Fibroblast of villous mesenchyme (primary cell): ENCODE data around the gene TAGAP. TPM values are rescaled to one million over a fixed set of nuclear protein-coding genes. Genes with fewer than 3 reads are reported as not detected.
"Not testable (repeated sequence)": the region's sequence is repeated elsewhere in the genome, so short reads cannot be mapped to it uniquely, and the experiment has no call there.

Experiments used
- DNase-seq: peaks from one replicate; pipeline ENCODE4 v3.0.0-alpha.2; 2010; ENCODE audit warnings: low read depth
- H3K4me3 ChIP-seq: 2 replicates; pipeline ENCODE4 v1.5.1; 2011; ENCODE audit warnings: low read depth, mild to moderate bottlenecking, low read length
- CTCF ChIP-seq: IDR thresholded peaks from 2 replicates; pipeline ENCODE4 v1.5.1; 2012; ENCODE audit warnings: low read depth, mild to moderate bottlenecking, low read length; ENCODE audit not compliant: insufficient read depth
- total RNA-seq: library from RNA; depleted of rRNA; stranded (reverse); fragments of >200 nt; gene quantifications from 2 replicates; pipeline ENCODE4 v1.2.3, GENCODE V29; 2012

TAGAP gene
- total RNA-seq, 1 donor = not detected

- peak; percentile 13 for TF ChIP-seq CTCF
- peak within 1 kb of the TSS; percentile 85 for H3K4me3 ChIP-seq
- DNase-seq = peak; percentile 85
Observed at GRCh38 chr6:158999666-159000403, 45.0 kb downstream of the TAGAP start, which contains the start of gene RSPH3. Gene RSPH3 (minus strand): TSS chr6:159000202. CDS start chr6:158999550, 652 bp downstream.

DNA sequence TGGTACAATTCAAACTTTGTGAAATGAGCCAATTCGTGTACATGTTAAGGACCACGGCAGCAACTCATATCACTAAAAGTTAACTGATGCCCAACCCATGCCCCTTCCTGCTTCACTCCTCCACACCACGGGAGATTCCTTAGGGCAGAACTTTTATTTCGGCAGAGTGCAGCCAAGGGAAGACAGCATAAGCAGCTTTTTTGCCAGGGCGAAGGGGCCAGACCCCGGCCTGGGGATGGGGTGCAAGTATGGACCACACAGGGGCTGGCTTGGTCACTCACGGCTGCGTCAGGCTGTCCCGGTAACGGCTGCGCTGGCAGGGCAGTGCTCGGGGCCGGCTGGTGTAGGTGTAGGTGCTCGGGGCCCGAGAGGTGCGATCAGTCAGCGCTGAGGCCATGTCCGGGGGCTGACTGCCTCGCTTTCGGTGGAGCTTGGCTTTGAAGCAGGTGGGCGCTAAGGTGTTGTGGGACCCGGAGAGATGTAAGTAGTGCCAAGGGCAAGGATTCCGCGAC lies 45.6 kb downstream of the TAGAP start:
- peak; percentile 13 for DNase-seq
- peak overlapping the region; percentile 85 for H3K4me3 ChIP-seq
- no peak for TF ChIP-seq CTCF

GRCh38 chr6:158996856-158997255 lies 47.9 kb downstream of the TAGAP start:
- DNase-seq = no peak

DNA sequence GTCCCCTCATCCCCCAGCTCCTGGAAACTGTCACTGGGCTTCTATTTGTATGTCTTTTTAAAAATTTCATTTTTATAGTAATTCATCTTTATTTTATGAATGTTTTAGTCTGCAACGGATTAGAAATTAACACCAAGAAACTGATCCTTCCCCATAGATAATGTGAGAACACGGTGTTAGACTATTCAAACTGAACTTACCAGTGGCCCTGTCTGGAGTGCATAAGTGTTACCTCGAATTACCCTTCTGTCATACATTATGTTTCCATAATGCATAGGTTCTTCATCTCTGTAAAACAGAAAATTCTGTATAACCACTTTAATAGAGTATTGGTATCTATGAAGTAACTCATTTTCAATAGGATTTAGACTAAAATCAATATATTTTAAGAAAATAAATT lies 51.2 kb downstream of the TAGAP start:
- no peak overlapping the region for H3K4me3 ChIP-seq
- no peak for TF ChIP-seq CTCF
- no peak for DNase-seq

More at GRCh38 chr6:158996856-158997255, 47.9 kb downstream of the TAGAP start:
- H3K4me3 ChIP-seq = no peak overlapping the region
- no peak for TF ChIP-seq CTCF

GRCh38 chr6:158991017-158991723 lies 53.6 kb downstream of the TAGAP start:
- H3K4me3 ChIP-seq = no peak overlapping the region
- no peak for DNase-seq
- TF ChIP-seq CTCF = no peak

GRCh38 chr6:158989711-158990110 lies 55.1 kb downstream of the TAGAP start:
- H3K4me3 ChIP-seq, DNase-seq: not testable (repeated sequence)

DNA sequence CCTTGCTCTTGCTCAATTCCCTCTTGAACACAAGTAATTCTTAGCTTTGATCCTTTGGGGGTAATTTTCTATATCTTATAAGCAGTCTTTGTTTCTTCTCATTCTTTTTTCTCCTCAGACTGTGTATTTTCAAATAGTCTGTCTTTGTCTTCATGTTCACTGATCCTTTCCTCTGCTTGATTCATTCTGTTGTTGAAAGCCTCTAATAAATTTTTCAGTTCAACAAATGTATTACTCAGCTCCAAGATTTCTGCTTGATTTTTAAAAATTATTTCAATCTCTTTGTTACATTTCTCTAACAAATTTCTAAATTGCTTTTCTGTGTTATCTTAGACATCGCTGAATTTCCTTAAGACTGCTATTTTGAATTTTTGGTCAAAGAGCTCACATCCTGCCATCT lies 56.3 kb downstream of the TAGAP start:
- TF ChIP-seq CTCF = no peak
- no peak overlapping the region for H3K4me3 ChIP-seq
- DNase-seq = no peak
